SJSA1 (cell line): Measurements from ENCODE around the gene KAZN. TPM values are rescaled to one million over a fixed set of nuclear protein-coding genes. Genes with fewer than 3 reads are reported as not detected.
"Not testable (repeated sequence)": the region's sequence is repeated elsewhere in the genome, so short reads cannot be mapped to it uniquely, and the experiment has no call there.

Source experiments
- DNase-seq, 2 experiments: peaks; one replicate each; pipeline ENCODE4 v3.0.0-alpha.2; 2015 to 2020; ENCODE audit warnings: low spot score in 2 of 2, low read depth in 1 of 2
- H3K27ac ChIP-seq: fragments of 250-450 bp; sonication (Bioruptor Pico); 2 replicates; pipeline ENCODE4 v1.5.1; 2020; ENCODE audit warnings: mild to moderate bottlenecking, moderate library complexity
- H3K27me3 ChIP-seq: fragments of 250-450 bp; sonication (Bioruptor Pico); replicated peaks from 2 replicates; pipeline ENCODE4 v1.5.1; 2020; ENCODE audit warnings: mild to moderate bottlenecking, moderate library complexity
- H3K36me3 ChIP-seq: fragments of 250-450 bp; sonication (Bioruptor Pico); 2 replicates; pipeline ENCODE4 v1.5.1; 2020; ENCODE audit warnings: mild to moderate bottlenecking
- H3K4me1 ChIP-seq: fragments of 250-450 bp; sonication (Bioruptor Pico); replicated peaks from 2 replicates; pipeline ENCODE4 v1.6.1; 2021; ENCODE audit warnings: mild to moderate bottlenecking
- H3K4me3 ChIP-seq: fragments of 250-450 bp; sonication (Bioruptor Pico); 2 replicates; pipeline ENCODE4 v1.5.1; 2020; ENCODE audit warnings: mild to moderate bottlenecking
- H3K9me3 ChIP-seq: fragments of 250-450 bp; sonication (Bioruptor Pico); replicated peaks from 2 replicates; pipeline ENCODE4 v1.5.1; 2020; ENCODE audit warnings: mild to moderate bottlenecking
- total RNA-seq: library from RNA; depleted of rRNA; stranded (reverse); fragments of >200 nt; shearing (Covaris generic); gene quantifications from 2 replicates; pipeline ENCODE4 v1.2.3, GENCODE V29; 2014

KAZN gene
- total RNA-seq, 1 experiment from 2014 or later = 4.2 TPM

- DNase-seq, H3K4me3 ChIP-seq: not testable (repeated sequence)
Measured at GRCh38 chr1:15135604-15136003, 537.1 kb downstream of the KAZN start.

GRCh38 chr1:15137809-15138208, 539.3 kb downstream of the KAZN start:
- H3K27ac ChIP-seq = no peak overlapping the region
- H3K9me3 ChIP-seq = no peaks in the 10 kb centered on the region
- H3K4me1 ChIP-seq = peaks cover 22% of the 10 kb centered on the region
- H3K4me3 ChIP-seq = no peak overlapping the region
- peak in 1 of 2 experiments; percentile 13 for DNase-seq
- no peaks in the 10 kb centered on the region for H3K36me3 ChIP-seq
- no peaks in the 10 kb centered on the region for H3K27me3 ChIP-seq

More at GRCh38 chr1:15135604-15136003, 537.1 kb downstream of the KAZN start:
- not testable (repeated sequence) for H3K9me3 ChIP-seq, H3K27me3 ChIP-seq, H3K27ac ChIP-seq, H3K36me3 ChIP-seq
- peaks cover 11% of the 10 kb centered on the region for H3K4me1 ChIP-seq

GRCh38 chr1:15139654-15140350, 541.3 kb downstream of the KAZN start:
- no peak overlapping the region for H3K27ac ChIP-seq
- no peak overlapping the region for H3K4me3 ChIP-seq
- DNase-seq = no peak
- no peaks in the 10 kb centered on the region for H3K36me3 ChIP-seq
- H3K4me1 ChIP-seq = peaks cover 22% of the 10 kb centered on the region
- H3K27me3 ChIP-seq = no peaks in the 10 kb centered on the region; the same call in 1 of the 2 replicates
- no peaks in the 10 kb centered on the region for H3K9me3 ChIP-seq

- no peaks in the 10 kb centered on the region for H3K9me3 ChIP-seq
- H3K36me3 ChIP-seq = no peaks in the 10 kb centered on the region
- DNase-seq = no peak
Measured at GRCh38 chr1:15141935-15142539, 543.6 kb downstream of the KAZN start.

GRCh38 chr1:15145327-15145726, 546.8 kb downstream of the KAZN start:
- no peak overlapping the region for H3K4me3 ChIP-seq
- DNase-seq = no peak
- no peak overlapping the region for H3K27ac ChIP-seq
- H3K9me3 ChIP-seq = no peaks in the 10 kb centered on the region
- H3K36me3 ChIP-seq = no peaks in the 10 kb centered on the region
- peaks cover 10% of the 10 kb centered on the region for H3K4me1 ChIP-seq
- no peaks in the 10 kb centered on the region; the same call in 1 of the 2 replicates for H3K27me3 ChIP-seq

More at GRCh38 chr1:15141935-15142539, 543.6 kb downstream of the KAZN start:
- Histone ChIP-seq H3K4me3 (no peak overlapping the region), H3K4me1 (peaks cover 22% of the 10 kb centered on the region), H3K27ac (no peak overlapping the region), H3K27me3 (no peaks in the 10 kb centered on the region; the same call in 1 of the 2 replicates)

GRCh38 chr1:15146142-15146680, 547.7 kb downstream of the KAZN start:
- Histone ChIP-seq H3K27ac (no peak overlapping the region), H3K4me3 (no peak overlapping the region), H3K9me3 (no peaks in the 10 kb centered on the region), H3K27me3 (no peaks in the 10 kb centered on the region; the same call in 1 of the 2 replicates), H3K4me1 (peaks cover 10% of the 10 kb centered on the region), H3K36me3 (no peaks in the 10 kb centered on the region)
- no peak for DNase-seq

- no peaks in the 10 kb centered on the region for H3K9me3 ChIP-seq
- no peaks in the 10 kb centered on the region for H3K36me3 ChIP-seq
- H3K27ac ChIP-seq = no peak overlapping the region
- no peak overlapping the region for H3K4me3 ChIP-seq
- H3K4me1 ChIP-seq = peaks cover 7% of the 10 kb centered on the region
- H3K27me3 ChIP-seq = no peaks in the 10 kb centered on the region; the same call in 1 of the 2 replicates
- DNase-seq = no peak
Measured at GRCh38 chr1:15146971-15147376, 548.5 kb downstream of the KAZN start.

- no peaks in the 10 kb centered on the region; the same call in 1 of the 2 replicates for H3K27me3 ChIP-seq
- peaks cover 5% of the 10 kb centered on the region; the same call in 1 of the 2 replicates for H3K4me1 ChIP-seq
- H3K36me3 ChIP-seq = no peaks in the 10 kb centered on the region
- H3K27ac ChIP-seq = no peak overlapping the region
- H3K4me3 ChIP-seq = no peak overlapping the region
- DNase-seq = no peak
- no peaks in the 10 kb centered on the region for H3K9me3 ChIP-seq
Measured at GRCh38 chr1:15148004-15148403, 549.5 kb downstream of the KAZN start.

GRCh38 chr1:15148475-15148874, 550.0 kb downstream of the KAZN start:
- no peak for DNase-seq
- Histone ChIP-seq H3K36me3 (no peaks in the 10 kb centered on the region), H3K9me3 (no peaks in the 10 kb centered on the region), H3K27ac (no peak overlapping the region), H3K4me3 (no peak overlapping the region), H3K27me3 (no peaks in the 10 kb centered on the region), H3K4me1 (peaks cover 9% of the 10 kb centered on the region; the same call in 1 of the 2 replicates)

GRCh38 chr1:15148941-15149340, 550.5 kb downstream of the KAZN start:
- H3K27me3 ChIP-seq = no peaks in the 10 kb centered on the region
- H3K27ac ChIP-seq = no peak overlapping the region
- peaks cover 4% of the 10 kb centered on the region; the same call in 1 of the 2 replicates for H3K36me3 ChIP-seq
- peaks cover 12% of the 10 kb centered on the region; the same call in 1 of the 2 replicates for H3K4me1 ChIP-seq
- H3K4me3 ChIP-seq = no peak overlapping the region
- no peaks in the 10 kb centered on the region for H3K9me3 ChIP-seq
- DNase-seq = no peak

- Histone ChIP-seq H3K27ac (no peak overlapping the region), H3K27me3 (no peaks in the 10 kb centered on the region), H3K36me3 (peaks cover 7% of the 10 kb centered on the region; the same call in 1 of the 2 replicates), H3K9me3 (no peaks in the 10 kb centered on the region), H3K4me1 (peaks cover 23% of the 10 kb centered on the region), H3K4me3 (no peak overlapping the region)
- DNase-seq = no peak
Measured at GRCh38 chr1:15150376-15150775, 551.9 kb downstream of the KAZN start.

- H3K36me3 ChIP-seq = peaks cover 7% of the 10 kb centered on the region; the same call in 1 of the 2 replicates
- no peaks in the 10 kb centered on the region for H3K9me3 ChIP-seq
- no peaks in the 10 kb centered on the region for H3K27me3 ChIP-seq
- H3K4me1 ChIP-seq = peaks cover 29% of the 10 kb centered on the region
- no peak for DNase-seq
- no peak overlapping the region for H3K4me3 ChIP-seq
- H3K27ac ChIP-seq = no peak overlapping the region
Measured at GRCh38 chr1:15151377-15151806, 552.9 kb downstream of the KAZN start.

- H3K4me1 ChIP-seq = peaks cover 29% of the 10 kb centered on the region
- DNase-seq = no peak
- no peaks in the 10 kb centered on the region for H3K27me3 ChIP-seq
Measured at GRCh38 chr1:15151871-15152270, 553.4 kb downstream of the KAZN start.

More at GRCh38 chr1:15151871-15152270, 553.4 kb downstream of the KAZN start:
- H3K9me3 ChIP-seq = no peaks in the 10 kb centered on the region
- H3K36me3 ChIP-seq = peaks cover 7% of the 10 kb centered on the region; the same call in 1 of the 2 replicates
- no peak overlapping the region for H3K4me3 ChIP-seq
- no peak overlapping the region for H3K27ac ChIP-seq
